Small intestine (tissue), 7 donors: ENCODE measurements around the gene CT45A9. TPM values are rescaled to one million over a fixed set of nuclear protein-coding genes. Genes with fewer than 3 reads are reported as not detected.
"Not testable (repeated sequence)": the region's sequence is repeated elsewhere in the genome, so short reads cannot be mapped to it uniquely, and the experiment has no call there.

ENCODE experiments used
- DNase-seq, 2 donors: peaks; one replicate each; pipeline versions ENCODE4 v3.0.0 to v3.0.0-alpha.2; 2013
- FAIRE-seq: peaks from 2 replicates; lab custom pipeline; 2012; peaks lifted over from hg19 to GRCh38; lab: Jason Lieb, UNC
- H3K27ac ChIP-seq, 3 donors: one replicate each; pipeline ENCODE4 v1.5.1; 2013; ENCODE audit warnings: low read length in 2 of 3, mild to moderate bottlenecking in 2 of 3, control low read depth in 1 of 3, inconsistent platforms in 1 of 3, low read depth in 1 of 3, moderate library complexity in 1 of 3
- H3K27me3 ChIP-seq, 3 donors: one replicate each; pipeline ENCODE4 v1.6.1; 2013; ENCODE audit warnings: low read length in 3 of 3, inconsistent platforms in 1 of 3; ENCODE audit not compliant: control insufficient read depth in 3 of 3, insufficient read depth in 3 of 3
- H3K36me3 ChIP-seq, 3 donors: one replicate each; pipeline ENCODE4 v1.6.1; 2013; ENCODE audit warnings: low read length in 3 of 3, inconsistent platforms in 1 of 3, low read depth in 1 of 3, mild to moderate bottlenecking in 1 of 3, moderate library complexity in 1 of 3; ENCODE audit not compliant: control insufficient read depth in 3 of 3, insufficient read depth in 2 of 3
- H3K4me1 ChIP-seq, 3 donors: one replicate each; pipeline ENCODE4 v1.6.1; 2013; ENCODE audit warnings: low read length in 2 of 3, inconsistent platforms in 1 of 3, low read depth in 1 of 3, mild to moderate bottlenecking in 1 of 3, moderate library complexity in 1 of 3; ENCODE audit not compliant: control insufficient read depth in 3 of 3, insufficient read depth in 2 of 3
- H3K4me3 ChIP-seq, 3 donors: one replicate each; pipeline ENCODE4 v1.5.1; 2013; ENCODE audit warnings: low read length in 3 of 3, control low read depth in 1 of 3, inconsistent platforms in 1 of 3, low read depth in 1 of 3, mild to moderate bottlenecking in 1 of 3, moderate library complexity in 1 of 3
- H3K9me3 ChIP-seq, 2 donors: one replicate each; pipeline ENCODE4 v1.6.1; 2013; ENCODE audit warnings: low read depth in 1 of 2, low read length in 1 of 2; ENCODE audit not compliant: control insufficient read depth in 2 of 2, insufficient read depth in 1 of 2
- WGBS, 3 donors: extraction: QIAGEN DNeasy Blood & Tissue Kit; methylation state at CpG; one replicate each; pipeline ENCODE4 v1.1.7; 2013; 5-methylcytosine and 5-hydroxymethylcytosine counted together
- polyA plus RNA-seq, 4 donors: library from polyadenylated mRNA; stranded (reverse) in 3 of 4; unstranded in 1 of 4; fragments of 200-250 nt in 3 of 4; fragments of 120-200 nt in 1 of 4; gene quantifications; one replicate each; pipeline versions ENCODE4 v1.2.1 to v1.2.3, GENCODE V29; 2013
- donor health status: healthy with polysubstance abuse.
- donor health status: control.
- donor health status: control.
- donor health status: Bipolar disorder and iron deficiency.
- donor health status: healthy.

The CT45A9 gene
- polyA plus RNA-seq, 4 donors, result not detected

DNA sequence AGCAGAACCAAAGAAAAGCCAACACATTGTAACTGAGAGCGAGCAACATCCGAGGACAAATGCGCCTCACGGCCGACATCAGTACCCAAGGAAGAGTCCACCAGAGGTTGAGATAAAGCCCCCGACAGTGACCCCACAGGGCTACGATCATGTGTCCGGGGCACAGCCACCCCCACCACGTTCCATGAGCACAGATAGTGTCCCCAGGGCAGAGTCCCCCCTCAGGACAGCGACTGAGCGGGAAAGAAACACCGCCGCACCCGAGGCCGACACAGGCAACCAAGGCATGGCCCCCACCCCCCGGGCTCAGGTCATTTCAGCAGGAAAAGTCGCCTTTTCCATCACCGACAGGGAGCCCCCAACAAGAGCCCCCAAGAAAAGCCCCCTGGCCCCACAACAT lies 16.6 kb upstream of the CT45A9 start:
- not testable (repeated sequence) for FAIRE-seq, H3K4me3 ChIP-seq, H3K27me3 ChIP-seq, H3K9me3 ChIP-seq, H3K4me1 ChIP-seq, H3K36me3 ChIP-seq, DNase-seq, H3K27ac ChIP-seq
- 88 to 92% (median 89%) methylated on average over 10 of the region's 18 CpGs for WGBS, 3 donors

GRCh38 chrX:135882741-135883140 lies 11.1 kb upstream of the CT45A9 start:
- not testable (repeated sequence) for FAIRE-seq, H3K4me3 ChIP-seq, H3K9me3 ChIP-seq, H3K27ac ChIP-seq, H3K27me3 ChIP-seq, H3K4me1 ChIP-seq, DNase-seq, H3K36me3 ChIP-seq
- 55 to 69% (median 57%) methylated on average over 4 of the region's 5 CpGs for WGBS, 3 donors

GRCh38 chrX:135854438-135854837 lies 17.2 kb downstream of the CT45A9 start, which contains the start of gene CT45A8:
Gene CT45A8, minus strand, starts transcription at chrX:135854538. Its CDS starts 3,755 bp downstream, at chrX:135850783.
- H3K27me3 ChIP-seq, H3K9me3 ChIP-seq, FAIRE-seq, H3K4me3 ChIP-seq, H3K4me1 ChIP-seq, H3K36me3 ChIP-seq, H3K27ac ChIP-seq, DNase-seq: not testable (repeated sequence)
- WGBS, 3 donors, result no CpG with 5 or more reads among the region's 17 CpGs

GRCh38 chrX:135837180-135837579 lies 34.4 kb downstream of the CT45A9 start, which contains the start of gene CT45A7:
Gene CT45A7, minus strand, starts transcription at chrX:135837280. Its CDS starts 3,747 bp downstream, at chrX:135833533.
- not testable (repeated sequence) for DNase-seq, H3K36me3 ChIP-seq, H3K4me3 ChIP-seq, H3K4me1 ChIP-seq, H3K27ac ChIP-seq, H3K27me3 ChIP-seq, FAIRE-seq, H3K9me3 ChIP-seq
- no CpG with 5 or more reads among the region's 17 CpGs for WGBS, 3 donors

GRCh38 chrX:135819912-135820311 lies 51.7 kb downstream of the CT45A9 start, which contains the start of gene CT45A2:
Gene CT45A2, minus strand, starts transcription at chrX:135820012. Its CDS starts 3,747 bp downstream, at chrX:135816265.
- not testable (repeated sequence) for DNase-seq, H3K27me3 ChIP-seq, H3K4me3 ChIP-seq, H3K27ac ChIP-seq, H3K9me3 ChIP-seq, H3K4me1 ChIP-seq, FAIRE-seq, H3K36me3 ChIP-seq
- no CpG with 5 or more reads among the region's 17 CpGs for WGBS, 3 donors

Other genes starting within 250 kb of the CT45A9 start
- gene CT45A1, start 158.2 kb downstream of the CT45A9 start, polyA plus RNA-seq, result not detected
- gene CT45A3, start 103.6 kb downstream of the CT45A9 start, polyA plus RNA-seq, result not detected
- gene CT45A5, start 86.3 kb downstream of the CT45A9 start, polyA plus RNA-seq, result not detected
- gene CT45A6, start 69.0 kb downstream of the CT45A9 start, polyA plus RNA-seq, result not detected
- not detected for gene CT45A2, start 51.8 kb downstream of the CT45A9 start, polyA plus RNA-seq
- gene CT45A7, start 34.5 kb downstream of the CT45A9 start, polyA plus RNA-seq, result not detected
- gene CT45A8, start 17.3 kb downstream of the CT45A9 start, polyA plus RNA-seq, result not detected
- not detected for gene CT45A10, start 21.6 kb upstream of the CT45A9 start, polyA plus RNA-seq
- gene SAGE1, start 21.9 kb upstream of the CT45A9 start, polyA plus RNA-seq, result not detected
- 10 to 100 TPM in 2 of 4 donors, 1 to 10 TPM in 2; 2.9 to 23.7 (median 10.0) TPM for gene MMGT1, start 102.2 kb upstream of the CT45A9 start, polyA plus RNA-seq
- gene SLC9A6, start 113.6 kb upstream of the CT45A9 start, polyA plus RNA-seq, result 10 to 100 TPM in 2 of 4 donors, 1 to 10 TPM in 2; 7.0 to 11.0 (median 9.1) TPM